Measurements from ENCODE around the gene SLC12A7. TPM values are rescaled to one million over a fixed set of nuclear protein-coding genes. Genes with fewer than 3 reads are reported as not detected.
"Not testable (repeated sequence)": the region's sequence is repeated elsewhere in the genome, so short reads cannot be mapped to it uniquely, and the experiment has no call there.

SLC12A7 gene
- total RNA-seq, 2 experiments from 2014 or later, result 32.6 to 34.2 TPM

DNA sequence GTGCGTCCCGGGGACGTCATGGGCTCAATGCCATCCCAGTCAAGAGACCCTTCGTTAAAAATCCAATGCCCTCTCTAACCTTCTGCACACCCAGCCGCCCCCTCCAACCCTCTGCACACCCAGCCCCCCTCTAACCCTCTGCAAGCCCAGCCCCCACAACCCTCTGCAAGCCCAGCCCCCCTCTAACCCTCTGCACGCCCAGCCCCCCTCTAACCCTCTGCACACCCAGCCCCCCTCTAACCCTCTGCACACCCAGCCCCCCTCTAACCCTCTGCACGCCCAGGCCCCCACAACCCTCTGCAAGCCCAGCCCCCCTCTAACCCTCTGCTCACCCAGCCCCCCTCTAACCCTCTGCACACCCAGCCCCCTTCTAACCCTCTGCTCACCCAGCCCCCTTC lies 13.9 kb downstream of the SLC12A7 start:
- DNase-seq; H3K27ac Mint-ChIP-seq; H3K4me1 Mint-ChIP-seq; H3K36me3 Mint-ChIP-seq (ENCODE audit: low read depth); H3K9me3 Mint-ChIP-seq; POLR2A ChIA-PET; H3K4me3 Mint-ChIP-seq; CTCF ChIA-PET; H3K27me3 Mint-ChIP-seq: not testable (repeated sequence)

- DNase-seq, result no peak
- H3K4me3 Mint-ChIP-seq, result no peak overlapping the region
- H3K9me3 Mint-ChIP-seq, result no peaks in the 10 kb centered on the region
- no peaks in the 10 kb centered on the region for H3K36me3 Mint-ChIP-seq (ENCODE audit: low read depth)
- POLR2A ChIA-PET, result no interaction called here
- CTCF ChIA-PET, result no interaction called here
- no peaks in the 10 kb centered on the region for H3K4me1 Mint-ChIP-seq
- no peak overlapping the region for H3K27ac Mint-ChIP-seq
- H3K27me3 Mint-ChIP-seq, result no peaks in the 10 kb centered on the region
Measured at GRCh38 chr5:1097381-1097987, 14.4 kb downstream of the SLC12A7 start.

GRCh38 chr5:1096838-1097237 lies 15.0 kb downstream of the SLC12A7 start:
- Mint-ChIP-seq H3K4me1 (no peaks in the 10 kb centered on the region), H3K9me3 (no peaks in the 10 kb centered on the region), H3K27me3 (no peaks in the 10 kb centered on the region), H3K27ac (no peak overlapping the region), H3K4me3 (no peak overlapping the region), H3K36me3 (ENCODE audit: low read depth) (no peaks in the 10 kb centered on the region)
- POLR2A ChIA-PET, result no interaction called here
- DNase-seq, result no peak
- CTCF ChIA-PET, result no interaction called here

GRCh38 chr5:1095990-1096363 lies 15.9 kb downstream of the SLC12A7 start:
- DNase-seq, result no peak
- Mint-ChIP-seq H3K4me3 (no peak overlapping the region), H3K9me3 (no peaks in the 10 kb centered on the region), H3K4me1 (no peaks in the 10 kb centered on the region), H3K27me3 (no peaks in the 10 kb centered on the region), H3K27ac (no peak overlapping the region), H3K36me3 (ENCODE audit: low read depth) (no peaks in the 10 kb centered on the region)
- ChIA-PET CTCF (no interaction called here), POLR2A (no interaction called here)

DNA sequence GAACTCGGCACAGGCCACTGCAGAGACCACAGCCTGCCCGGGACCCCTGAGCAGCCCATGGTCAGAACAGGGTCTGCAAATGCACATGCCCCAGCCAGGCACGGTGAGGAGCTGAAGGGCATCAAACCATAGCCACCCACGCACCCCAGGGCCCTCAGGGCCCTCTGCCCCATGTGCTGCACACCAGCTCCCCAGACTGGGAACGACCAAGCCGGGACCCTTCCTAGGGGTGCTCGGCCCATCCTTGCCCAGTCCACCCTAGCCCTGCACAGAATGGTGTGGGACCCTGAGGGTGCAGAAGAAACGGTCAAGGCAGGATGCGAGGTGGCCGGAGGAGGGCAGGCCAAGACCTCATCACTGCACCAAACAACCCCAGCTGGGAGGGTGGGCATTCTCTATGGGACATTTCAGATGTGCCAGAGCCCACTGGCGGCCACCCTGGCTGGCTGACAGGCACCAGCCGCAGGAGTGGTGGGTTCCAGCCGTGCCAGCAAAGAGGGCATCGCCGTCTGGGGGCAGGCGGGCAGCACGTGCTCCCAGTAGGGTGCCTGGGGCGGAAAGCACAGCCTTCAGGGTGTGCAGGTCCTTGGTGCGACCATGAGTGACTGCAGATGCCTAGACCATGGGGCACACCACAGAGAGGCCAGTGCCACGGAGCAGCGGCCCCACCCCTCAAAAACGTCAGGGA lies 16.4 kb downstream of the SLC12A7 start:
- Mint-ChIP-seq H3K9me3 (no peaks in the 10 kb centered on the region), H3K27ac (no peak overlapping the region), H3K4me3 (no peak overlapping the region), H3K36me3 (ENCODE audit: low read depth) (no peaks in the 10 kb centered on the region), H3K27me3 (no peaks in the 10 kb centered on the region), H3K4me1 (no peaks in the 10 kb centered on the region)
- CTCF ChIA-PET, result no interaction called here
- no peak for DNase-seq
- POLR2A ChIA-PET, result no interaction called here

DNA sequence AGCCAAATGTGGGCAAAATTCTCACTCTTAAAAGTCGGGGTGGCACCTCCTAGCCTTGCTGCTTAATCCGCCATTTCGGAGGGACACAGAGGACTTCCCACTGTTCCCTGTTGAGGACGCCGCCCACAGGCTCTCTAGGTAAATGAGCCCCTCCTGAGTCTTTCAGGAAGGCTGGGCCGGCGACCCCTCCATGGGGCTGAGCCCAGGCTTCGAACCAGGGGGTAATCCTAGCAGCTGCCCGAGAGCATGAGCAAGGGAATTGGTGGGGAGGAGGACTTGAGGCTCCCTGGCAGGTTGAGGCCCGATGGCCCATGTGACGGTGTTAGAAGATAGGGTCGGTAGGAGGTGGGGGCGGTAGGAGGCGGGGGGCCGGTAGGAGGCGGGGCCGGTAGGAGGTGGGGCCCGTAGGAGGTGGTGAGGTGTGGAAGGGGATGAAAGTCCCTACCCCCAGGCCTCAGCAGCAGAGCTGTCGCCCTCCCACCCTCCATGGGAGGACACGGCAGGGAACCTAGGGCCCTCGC lies 17.1 kb downstream of the SLC12A7 start:
- no peak for DNase-seq
- H3K27me3 Mint-ChIP-seq, result no peaks in the 10 kb centered on the region
- H3K4me3 Mint-ChIP-seq, result no peak overlapping the region
- no peaks in the 10 kb centered on the region for H3K36me3 Mint-ChIP-seq (ENCODE audit: low read depth)
- no peaks in the 10 kb centered on the region for H3K4me1 Mint-ChIP-seq
- ChIA-PET CTCF (no interaction called here), POLR2A (interaction anchor here (1.5 kb wide), 1 partner anchor 11 kb away, joined by 6 read pairs; no protein-coding TSS in a partner anchor)
- no peaks in the 10 kb centered on the region for H3K9me3 Mint-ChIP-seq
- H3K27ac Mint-ChIP-seq, result no peak overlapping the region

GRCh38 chr5:1093361-1093760 lies 18.5 kb downstream of the SLC12A7 start:
- Mint-ChIP-seq H3K9me3 (no peaks in the 10 kb centered on the region), H3K4me3 (no peak overlapping the region), H3K27me3 (no peaks in the 10 kb centered on the region), H3K27ac (no peak overlapping the region), H3K4me1 (no peaks in the 10 kb centered on the region), H3K36me3 (ENCODE audit: low read depth) (no peaks in the 10 kb centered on the region)
- POLR2A ChIA-PET, result interaction anchor here (1.5 kb wide), 1 partner anchor 12 kb away, joined by 6 read pairs; no protein-coding TSS in a partner anchor
- CTCF ChIA-PET, result interaction anchor here (1.4 kb wide), 1 partner anchor 47 kb away, joined by 3 read pairs; no protein-coding TSS in a partner anchor
- no peak for DNase-seq

DNA sequence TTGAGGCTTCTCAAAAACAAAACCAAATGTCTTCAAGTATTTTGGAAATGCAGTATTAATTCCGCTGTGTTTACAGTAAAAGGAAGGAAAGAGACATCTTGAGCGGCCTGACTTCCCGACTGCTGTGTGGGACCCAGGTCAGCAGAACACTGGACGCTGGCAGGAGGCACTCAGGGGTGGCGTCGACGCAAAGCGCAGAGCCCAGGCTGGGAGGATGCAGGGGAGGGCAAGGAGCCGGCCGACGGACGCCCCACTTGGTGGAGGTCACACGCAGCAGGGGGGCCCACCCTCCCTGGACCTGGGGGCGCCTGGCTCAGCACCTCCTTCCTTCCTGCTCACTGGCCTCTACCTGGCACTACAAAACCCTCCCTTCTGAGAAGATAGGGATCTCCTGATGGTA lies 19.7 kb downstream of the SLC12A7 start:
- no peak for DNase-seq
- Mint-ChIP-seq H3K27ac (no peak overlapping the region), H3K9me3 (no peaks in the 10 kb centered on the region), H3K36me3 (ENCODE audit: low read depth) (no peaks in the 10 kb centered on the region), H3K4me1 (no peaks in the 10 kb centered on the region), H3K27me3 (no peaks in the 10 kb centered on the region), H3K4me3 (no peak overlapping the region)
- CTCF ChIA-PET, result no interaction called here
- POLR2A ChIA-PET, result no interaction called here

- Mint-ChIP-seq H3K4me1 (no peaks in the 10 kb centered on the region), H3K27me3 (no peaks in the 10 kb centered on the region), H3K27ac (no peak overlapping the region), H3K9me3 (no peaks in the 10 kb centered on the region), H3K36me3 (ENCODE audit: low read depth) (no peaks in the 10 kb centered on the region), H3K4me3 (no peak overlapping the region)
- ChIA-PET POLR2A (no interaction called here), CTCF (no interaction called here)
- DNase-seq, result no peak
Measured at GRCh38 chr5:1091632-1092031, 20.2 kb downstream of the SLC12A7 start.

DNA sequence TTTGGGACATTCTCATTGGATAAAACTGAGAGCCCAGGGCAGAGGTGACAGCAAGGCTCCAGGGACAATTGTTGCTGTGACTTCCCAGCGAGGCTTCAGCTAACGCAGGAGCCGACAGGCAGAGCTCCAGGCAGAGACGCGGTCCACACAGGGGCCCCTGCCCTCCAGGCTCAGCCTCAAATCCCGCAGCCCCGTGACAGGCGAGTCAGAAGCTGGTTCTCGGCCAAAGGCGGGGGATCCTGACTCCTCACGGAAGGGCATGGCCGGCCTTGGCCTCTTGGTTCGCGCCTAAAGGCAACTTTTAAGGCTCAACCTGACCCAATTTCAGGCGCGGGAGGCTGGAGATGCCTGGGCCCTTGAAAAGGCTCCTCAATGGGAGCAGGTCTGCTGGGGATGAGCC lies 21.3 kb downstream of the SLC12A7 start:
- Mint-ChIP-seq H3K27ac (no peak overlapping the region), H3K9me3 (no peaks in the 10 kb centered on the region), H3K27me3 (no peaks in the 10 kb centered on the region), H3K4me3 (no peak overlapping the region), H3K36me3 (ENCODE audit: low read depth) (no peaks in the 10 kb centered on the region), H3K4me1 (no peaks in the 10 kb centered on the region)
- ChIA-PET CTCF (no interaction called here), POLR2A (no interaction called here)
- DNase-seq, result no peak

GRCh38 chr5:1089621-1090040 lies 22.2 kb downstream of the SLC12A7 start:
- no peak overlapping the region for H3K4me3 Mint-ChIP-seq
- no peak overlapping the region for H3K27ac Mint-ChIP-seq
- CTCF ChIA-PET, result no interaction called here
- H3K9me3 Mint-ChIP-seq, result no peaks in the 10 kb centered on the region
- no peak for DNase-seq
- H3K27me3 Mint-ChIP-seq, result no peaks in the 10 kb centered on the region
- H3K4me1 Mint-ChIP-seq, result no peaks in the 10 kb centered on the region
- POLR2A ChIA-PET, result no interaction called here
- H3K36me3 Mint-ChIP-seq (ENCODE audit: low read depth), result no peaks in the 10 kb centered on the region

DNA sequence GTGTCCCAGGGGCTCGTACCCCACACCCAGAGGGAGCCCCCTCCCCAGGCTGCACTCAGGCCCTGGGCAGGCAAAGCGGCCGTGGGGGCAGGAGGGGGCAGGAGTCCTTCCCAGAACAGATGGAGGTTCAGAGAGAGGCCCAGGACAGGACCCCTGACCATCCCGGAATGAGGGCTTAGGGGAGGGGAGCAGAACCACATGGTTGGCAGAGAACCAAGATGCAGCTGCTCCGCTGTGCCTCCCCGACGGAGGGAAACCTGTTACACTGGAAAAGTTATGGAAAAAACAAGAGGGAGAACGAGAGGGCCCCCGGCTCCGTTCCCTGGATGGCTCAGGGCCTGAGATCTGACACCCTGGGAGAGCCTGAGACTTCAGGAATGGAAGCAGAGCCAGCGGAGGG lies 22.7 kb downstream of the SLC12A7 start:
- no peak for DNase-seq
- Mint-ChIP-seq H3K4me1 (no peaks in the 10 kb centered on the region), H3K36me3 (ENCODE audit: low read depth) (no peaks in the 10 kb centered on the region), H3K27ac (no peak overlapping the region), H3K4me3 (no peak overlapping the region), H3K27me3 (no peaks in the 10 kb centered on the region), H3K9me3 (no peaks in the 10 kb centered on the region)
- ChIA-PET CTCF (no interaction called here), POLR2A (no interaction called here)

DNA sequence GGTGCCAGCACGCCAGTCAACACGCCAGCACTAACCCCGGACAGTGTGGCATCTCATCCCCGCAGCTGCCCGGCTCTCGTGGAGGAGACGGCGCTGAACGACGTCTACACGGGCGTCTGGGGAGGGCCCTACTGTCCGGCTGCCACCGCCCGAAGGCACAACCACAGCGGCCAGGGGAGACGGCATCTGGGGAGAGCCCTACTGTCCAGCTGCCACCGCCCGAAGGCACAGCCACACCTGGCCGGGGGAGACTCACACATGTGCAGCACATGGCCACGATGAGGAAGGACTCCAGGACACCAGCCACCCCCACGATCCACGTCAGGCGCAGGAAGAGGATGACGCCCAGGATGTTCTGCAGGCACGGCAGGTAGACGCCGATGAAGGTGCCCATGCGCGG lies 23.1 kb downstream of the SLC12A7 start:
- no peaks in the 10 kb centered on the region for H3K36me3 Mint-ChIP-seq (ENCODE audit: low read depth)
- POLR2A ChIA-PET, result no interaction called here
- no peak overlapping the region for H3K4me3 Mint-ChIP-seq
- H3K27ac Mint-ChIP-seq, result no peak overlapping the region
- no peaks in the 10 kb centered on the region for H3K27me3 Mint-ChIP-seq
- H3K4me1 Mint-ChIP-seq, result no peaks in the 10 kb centered on the region
- no peak for DNase-seq
- CTCF ChIA-PET, result no interaction called here
- H3K9me3 Mint-ChIP-seq, result no peaks in the 10 kb centered on the region

GRCh38 chr5:1088031-1088430 lies 23.8 kb downstream of the SLC12A7 start:
- no peaks in the 10 kb centered on the region for H3K27me3 Mint-ChIP-seq
- no peak for DNase-seq
- H3K27ac Mint-ChIP-seq, result no peak overlapping the region
- H3K36me3 Mint-ChIP-seq (ENCODE audit: low read depth), result peaks cover 2% of the 10 kb centered on the region
- no peaks in the 10 kb centered on the region for H3K4me1 Mint-ChIP-seq
- H3K9me3 Mint-ChIP-seq, result no peaks in the 10 kb centered on the region
- ChIA-PET POLR2A (no interaction called here), CTCF (no interaction called here)
- H3K4me3 Mint-ChIP-seq, result no peak overlapping the region
